Activated T-cell treated with anti-CD3 and anti-CD28 coated beads for 48 hours (primary cell): ENCODE data around the gene C6orf141.

Experiments used
- DNase-seq: peaks from one replicate; pipeline ENCODE4 v3.0.0-alpha.2; 2020; ENCODE audit warnings: low read depth

C6orf141 gene

DNA sequence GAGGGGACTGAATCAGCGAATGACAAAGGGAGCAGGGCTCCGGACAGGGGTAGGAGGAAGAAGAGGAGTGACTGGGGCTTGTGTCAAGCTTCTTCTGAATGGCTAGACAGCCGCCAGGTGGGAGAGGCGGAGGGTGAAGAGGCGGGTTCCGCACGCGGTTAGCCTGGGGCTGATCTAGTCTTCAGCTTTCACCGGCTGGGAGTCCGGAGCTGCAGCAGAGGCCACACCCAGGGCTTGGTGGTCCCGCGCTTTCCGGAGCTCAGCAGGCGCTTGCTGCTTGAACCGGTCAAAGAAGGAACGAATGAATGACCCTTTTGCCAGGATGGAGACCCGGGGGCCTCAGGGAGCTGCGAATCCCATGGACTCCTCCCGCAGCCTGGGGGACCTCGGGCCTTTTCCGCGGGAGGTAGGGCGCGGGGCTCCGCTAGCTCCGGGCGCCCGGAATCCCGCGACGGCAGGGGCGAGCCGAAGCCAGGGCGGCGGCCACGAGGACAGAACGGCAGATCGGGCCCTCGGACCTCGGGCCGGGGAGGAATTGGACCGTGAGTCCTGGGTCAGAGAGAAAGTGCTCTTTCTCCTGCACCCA lies at the start of gene C6orf141:
Gene C6orf141, plus strand, starts transcription at position 177 of the 586 bp plus-strand sequence. Its CDS starts 125 bp downstream, at position 302.
- DNase-seq: peak; percentile 21

DNA sequence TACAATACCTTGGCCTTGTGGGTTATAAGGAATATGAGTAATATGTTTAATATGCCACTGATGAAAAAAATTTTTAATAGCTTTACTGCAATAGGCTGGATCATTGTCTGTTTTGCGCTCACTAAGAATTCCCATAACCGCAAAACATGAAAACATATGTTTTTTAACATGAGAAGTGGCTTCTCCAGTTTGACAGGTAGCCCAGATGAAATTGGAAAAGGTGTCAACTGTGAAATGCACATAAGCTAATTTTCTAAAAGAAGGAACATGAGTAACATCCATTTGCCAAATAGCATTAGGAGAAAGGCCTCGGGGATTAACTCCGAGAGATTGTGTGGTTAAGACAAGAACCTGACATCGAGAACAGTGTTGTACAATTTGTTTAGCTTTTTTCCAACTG lies 45.8 kb upstream of the C6orf141 start:
- DNase-seq: no peak

DNA sequence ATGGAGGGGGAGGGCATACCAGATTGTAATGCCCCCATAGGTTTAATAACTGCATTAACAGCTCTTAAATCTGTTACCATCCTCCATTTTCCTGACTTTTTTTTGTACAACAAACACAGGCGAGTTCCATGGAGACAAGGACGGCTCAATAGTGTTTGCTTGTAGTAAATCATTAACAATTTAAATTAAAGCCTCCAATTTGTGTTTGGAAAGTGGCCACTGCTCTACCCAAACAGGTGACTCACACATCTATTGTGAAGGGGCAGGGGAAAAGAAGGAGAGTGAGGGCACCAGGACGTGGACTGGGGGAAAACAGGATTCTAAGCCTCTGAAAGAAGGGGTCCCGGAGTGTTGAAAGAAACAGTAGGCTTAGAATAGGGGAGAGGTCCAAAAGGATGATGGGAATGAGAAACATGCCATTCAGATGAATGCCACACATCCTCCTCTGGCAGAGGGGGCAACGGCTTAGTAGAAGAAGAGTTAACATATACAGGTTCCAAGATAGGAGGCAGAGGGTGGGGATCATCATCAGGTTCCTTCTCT lies 43.8 kb upstream of the C6orf141 start:
- DNase-seq: no peak

DNA sequence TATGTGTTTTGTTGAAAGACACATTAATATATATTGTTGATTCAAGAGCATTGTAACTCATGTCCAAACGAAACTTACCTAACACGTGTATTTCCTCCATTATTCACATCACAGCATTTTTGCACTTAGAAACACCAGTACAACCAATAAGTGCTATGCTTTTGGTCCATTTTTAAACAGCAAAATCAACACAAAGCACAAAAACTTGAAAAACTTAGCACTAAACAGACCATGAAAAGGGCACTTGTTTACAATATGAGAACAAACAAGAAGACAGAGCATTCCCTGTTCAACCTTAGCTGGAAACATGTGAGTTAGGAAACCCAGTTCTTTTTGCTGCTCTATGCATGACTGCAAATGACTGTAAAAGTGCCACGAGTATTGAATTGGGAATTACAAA lies 41.1 kb upstream of the C6orf141 start:
- DNase-seq: no peak

DNA sequence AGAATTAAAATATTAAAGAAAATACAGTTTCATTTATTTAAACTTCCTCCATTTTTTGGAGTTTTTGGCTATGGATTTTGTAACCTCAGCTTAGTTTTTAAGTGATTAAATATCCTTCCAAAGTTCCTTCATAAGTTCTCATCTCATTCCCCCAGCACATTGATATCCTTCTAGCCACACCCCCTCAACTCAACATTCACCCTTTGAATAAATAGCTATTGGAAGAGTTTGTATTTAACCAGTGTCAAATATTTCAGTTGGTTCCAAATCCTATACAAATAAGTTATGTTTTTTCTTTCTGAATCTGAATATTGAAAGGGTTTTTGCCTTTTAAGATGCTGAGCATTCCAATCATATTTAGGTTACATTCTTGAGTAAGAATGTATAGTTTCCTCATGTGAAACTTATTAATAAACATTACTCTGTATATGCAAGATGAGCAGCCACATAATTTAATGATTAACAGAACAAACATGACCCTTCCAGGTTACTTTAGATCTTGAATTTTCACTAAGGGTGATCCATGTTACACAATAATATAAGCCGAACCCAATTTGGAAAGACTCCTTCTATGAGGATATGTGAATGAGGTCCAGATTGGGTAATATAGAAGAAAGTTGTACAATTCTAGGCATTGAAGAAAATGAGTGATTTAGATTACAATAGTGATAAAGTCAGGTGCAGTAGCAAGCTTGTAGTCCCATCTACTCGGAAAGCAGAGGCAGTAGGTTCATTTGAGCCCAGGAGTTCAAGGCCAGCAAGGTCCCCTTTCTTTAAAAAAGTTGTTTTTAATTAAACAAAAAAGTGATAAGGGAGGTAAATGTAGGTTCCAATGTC lies 37.1 kb upstream of the C6orf141 start:
- no peak for DNase-seq

DNA sequence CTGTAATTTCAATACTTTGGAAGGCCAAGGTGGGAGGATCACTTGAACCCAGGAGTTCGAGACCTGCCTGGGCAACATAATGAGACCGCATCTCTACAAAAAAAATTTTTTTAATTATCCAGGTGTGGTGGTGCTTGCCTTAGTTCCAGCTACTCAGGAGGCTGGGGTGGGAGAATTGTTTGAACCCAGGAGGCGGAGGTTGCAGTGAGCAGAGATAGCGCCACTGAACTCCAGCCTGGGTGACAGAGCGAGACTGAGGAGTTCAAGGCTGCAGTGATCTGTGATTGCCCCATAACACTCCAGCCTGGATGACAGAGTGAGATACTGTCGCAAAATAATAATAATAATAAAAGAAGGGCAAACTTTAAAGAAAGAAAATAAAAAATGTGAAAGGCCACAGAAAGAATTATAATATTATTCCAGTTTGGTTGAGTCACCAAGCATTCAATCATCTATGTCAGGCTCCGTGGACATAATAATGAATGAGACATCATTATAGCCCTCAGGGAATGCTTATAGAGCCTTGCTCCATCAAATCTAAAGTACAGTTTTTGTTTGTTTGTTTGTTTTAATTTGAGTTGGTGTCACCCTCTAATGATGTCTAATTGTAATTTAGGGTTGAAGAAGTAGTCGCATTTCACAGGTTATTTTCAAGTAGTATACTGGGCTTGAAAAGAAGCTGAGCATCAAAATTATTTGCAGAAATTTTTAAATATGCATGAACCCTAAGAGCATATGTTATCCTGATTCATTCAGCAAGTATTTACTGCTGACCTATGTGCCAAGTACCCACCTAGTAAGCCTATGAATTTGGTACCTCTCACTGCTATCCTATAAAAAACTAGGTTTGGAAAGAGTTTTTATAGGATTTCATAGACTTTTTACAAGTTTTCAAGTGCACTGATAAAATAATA lies 35.6 kb upstream of the C6orf141 start:
- DNase-seq: no peak

DNA sequence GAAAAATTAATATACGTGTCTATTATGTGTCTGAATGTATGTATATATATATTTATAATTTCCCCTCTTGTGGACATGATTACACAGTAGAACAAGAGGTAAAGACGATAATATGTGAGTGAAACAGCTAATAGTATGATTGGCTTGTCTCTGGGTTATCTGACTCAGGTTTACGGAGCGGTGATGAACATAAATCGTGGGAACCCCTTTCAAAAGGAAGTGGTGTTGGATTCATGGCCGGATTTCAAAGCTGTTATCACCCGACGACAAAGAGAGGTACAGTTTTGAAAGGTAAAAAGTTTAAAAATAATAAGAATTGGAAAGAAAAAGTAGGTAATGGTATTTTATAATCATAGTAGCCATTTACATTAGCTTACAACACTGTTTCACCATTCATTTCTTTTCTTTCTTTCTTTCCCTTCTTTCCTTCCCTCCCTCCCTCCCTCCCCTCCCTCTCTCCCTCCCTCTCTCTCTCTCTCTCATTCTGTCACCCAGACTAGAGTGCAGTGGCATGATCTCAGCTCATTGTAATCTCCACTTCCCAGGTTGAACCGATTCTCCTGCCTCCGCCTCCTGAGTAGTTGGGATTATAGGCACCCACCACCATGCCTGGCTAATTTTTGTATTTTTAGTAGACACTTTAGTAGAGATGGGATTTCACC lies 34.9 kb upstream of the C6orf141 start:
- DNase-seq: no peak

DNA sequence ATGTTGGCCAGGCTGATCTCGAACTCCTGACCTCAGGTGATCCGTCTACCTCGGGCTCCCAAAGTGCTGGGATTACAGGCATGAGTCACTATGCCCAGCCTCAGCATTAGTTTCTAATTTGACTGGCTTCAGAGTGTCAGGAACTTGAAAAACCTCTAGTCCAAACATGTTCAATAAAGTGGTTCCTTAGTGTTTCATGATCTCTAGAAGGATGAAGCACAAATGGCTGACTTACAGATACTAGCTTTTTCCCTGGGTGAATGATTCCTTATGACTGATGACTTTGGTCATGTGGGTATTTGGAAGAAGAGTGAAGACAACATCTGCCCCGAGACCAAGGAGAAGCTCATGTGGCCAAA lies 34.3 kb upstream of the C6orf141 start:
- no peak for DNase-seq

DNA sequence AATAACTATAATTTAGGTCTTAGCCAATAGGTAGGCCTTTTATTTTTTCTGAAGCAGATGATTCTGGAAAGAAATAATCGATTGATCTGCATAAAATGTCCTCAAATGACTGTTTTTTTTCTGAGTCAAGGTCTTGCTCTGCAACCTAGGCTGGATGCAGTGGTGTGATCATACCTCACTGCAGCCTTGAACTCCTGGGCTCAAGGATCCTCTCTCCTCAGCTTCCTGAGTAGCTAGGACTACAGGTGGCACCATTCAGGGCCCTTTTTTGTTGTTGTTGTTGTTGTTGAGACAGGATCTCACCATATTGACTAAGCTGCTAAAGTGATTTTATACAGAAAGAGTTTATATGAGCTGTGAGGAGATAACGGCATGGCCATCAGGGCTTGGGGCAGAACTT lies 32.5 kb upstream of the C6orf141 start:
- DNase-seq: no peak

DNA sequence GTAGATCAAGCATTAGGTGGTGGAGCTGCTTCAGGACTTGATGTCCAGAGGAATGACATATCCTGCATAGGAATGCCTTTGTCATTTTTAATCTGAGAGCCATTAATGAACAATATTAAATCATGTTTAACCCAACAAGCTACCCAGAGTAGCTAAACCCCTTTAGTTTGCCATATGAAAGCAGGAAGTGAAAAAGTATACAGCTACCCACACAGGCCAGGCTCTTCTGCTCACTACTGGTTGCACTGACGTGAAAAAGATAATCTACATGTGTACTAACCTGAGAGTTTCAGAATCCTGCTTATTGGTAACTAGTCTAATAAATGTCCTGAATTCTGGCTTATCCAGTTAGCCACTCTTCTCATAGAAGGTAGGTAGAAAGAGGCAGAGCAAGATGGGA lies 30.8 kb upstream of the C6orf141 start:
- DNase-seq: no peak

DNA sequence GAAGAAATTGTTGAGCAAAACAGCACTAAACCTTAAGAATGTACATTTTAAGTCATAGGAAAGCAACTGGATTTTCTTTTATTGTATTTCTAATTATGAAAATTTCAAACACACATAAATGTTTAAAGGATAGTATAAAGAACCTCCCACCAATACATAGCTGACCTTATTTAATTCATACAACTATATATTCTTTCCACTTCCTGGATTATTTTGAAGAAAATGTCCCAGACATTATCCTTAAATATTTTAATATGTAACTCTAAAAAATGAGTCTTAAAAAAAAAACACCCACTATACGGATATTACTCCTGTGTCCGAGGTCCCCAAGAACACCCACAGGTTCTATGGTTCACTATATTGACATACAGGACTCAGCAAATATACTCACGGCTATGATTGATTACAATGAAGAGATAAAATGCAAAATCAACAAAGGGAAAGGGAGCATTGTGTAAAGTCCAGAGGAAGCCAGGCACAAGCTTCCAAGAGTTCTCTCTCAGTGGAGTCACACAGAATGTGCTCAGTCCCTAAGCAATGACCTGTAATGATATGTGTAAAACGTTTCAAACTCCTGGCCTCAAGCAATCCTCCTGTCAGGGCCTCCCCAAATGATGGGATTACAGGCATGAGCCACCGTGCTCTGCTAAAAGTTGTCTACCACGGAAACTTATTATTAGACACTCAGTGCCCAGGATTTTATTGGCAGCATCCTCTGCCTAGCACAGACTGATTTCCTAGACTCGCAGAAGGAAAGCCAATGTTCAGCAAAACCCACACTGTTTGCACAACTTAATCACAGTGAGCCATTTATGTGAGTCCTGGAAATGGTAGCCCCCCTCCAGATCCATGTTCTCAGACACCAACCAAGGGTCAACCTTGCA lies 27.5 kb upstream of the C6orf141 start:
- DNase-seq: no peak

DNA sequence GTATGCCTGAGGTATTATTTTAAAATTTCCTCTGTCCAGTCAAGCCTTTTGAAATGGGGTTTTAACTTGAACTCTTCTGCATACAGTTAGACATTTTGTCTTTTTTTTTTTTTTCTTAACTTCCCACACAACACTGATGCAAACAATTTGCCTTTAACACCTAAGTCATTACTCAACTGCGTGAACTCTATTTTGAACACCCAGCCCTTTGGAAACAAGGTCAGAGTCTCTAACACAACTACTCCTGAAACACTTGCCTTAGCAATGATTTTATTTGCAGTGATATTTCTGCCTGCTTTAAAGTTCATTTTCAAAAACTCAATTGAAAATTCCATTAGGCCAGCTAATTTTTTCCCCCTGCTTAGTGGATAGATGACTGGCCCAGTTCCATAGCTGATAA lies 26.6 kb upstream of the C6orf141 start:
- no peak for DNase-seq

DNA sequence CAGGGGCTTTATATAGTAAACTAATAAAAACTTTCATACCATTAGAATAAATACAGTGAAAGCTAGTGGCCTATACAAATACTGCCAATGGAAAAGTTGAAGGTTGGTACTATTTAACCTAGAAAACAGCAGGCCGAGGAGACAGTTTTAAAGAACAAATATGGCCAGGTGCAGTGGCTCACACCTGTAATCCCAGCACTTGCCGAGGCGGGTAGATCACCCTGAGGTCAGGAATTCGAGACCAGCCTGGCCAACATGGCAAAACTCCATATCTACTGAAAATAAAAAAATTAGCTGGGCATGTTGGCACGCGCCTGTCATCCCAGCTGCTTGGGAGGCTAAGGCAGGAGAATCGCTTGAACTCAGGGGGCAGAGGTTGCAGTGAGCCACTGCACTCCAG lies 25.9 kb upstream of the C6orf141 start:
- DNase-seq: no peak

DNA sequence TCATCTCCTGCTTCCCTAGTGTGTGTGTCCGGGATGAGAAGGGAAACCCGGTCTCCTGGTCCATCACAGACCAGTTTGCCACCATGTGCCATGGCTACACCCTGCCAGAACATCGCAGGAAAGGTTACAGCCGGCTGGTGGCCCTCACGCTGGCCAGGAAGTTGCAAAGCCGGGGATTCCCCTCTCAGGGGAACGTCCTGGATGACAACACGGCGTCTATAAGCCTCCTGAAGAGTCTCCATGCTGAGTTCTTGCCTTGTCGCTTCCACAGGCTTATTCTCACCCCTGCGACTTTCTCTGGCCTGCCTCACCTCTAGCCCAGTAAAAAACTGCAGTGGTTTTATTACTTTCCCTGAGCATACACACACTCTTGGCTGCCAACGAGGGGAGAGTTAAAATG lies 23.9 kb upstream of the C6orf141 start:
- DNase-seq: no peak

DNA sequence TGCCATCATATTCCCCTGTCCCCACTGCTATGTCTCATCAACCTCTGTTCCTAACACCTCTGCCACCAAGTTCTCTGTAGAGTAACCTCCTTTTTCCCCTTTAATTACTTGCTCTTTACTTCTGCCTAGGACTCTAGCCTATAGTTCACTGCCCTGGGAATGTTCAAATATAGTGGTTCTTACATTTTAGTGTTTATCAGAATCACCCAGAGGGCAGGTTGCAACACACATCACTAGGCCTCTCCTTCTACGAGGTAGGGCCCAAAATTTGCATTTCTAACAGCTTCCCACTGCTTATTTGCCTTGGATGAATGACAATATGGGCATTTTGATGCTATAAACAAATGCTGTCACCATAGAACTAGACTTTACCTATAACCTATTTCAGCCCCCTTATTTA lies 23.1 kb upstream of the C6orf141 start:
- no peak for DNase-seq

DNA sequence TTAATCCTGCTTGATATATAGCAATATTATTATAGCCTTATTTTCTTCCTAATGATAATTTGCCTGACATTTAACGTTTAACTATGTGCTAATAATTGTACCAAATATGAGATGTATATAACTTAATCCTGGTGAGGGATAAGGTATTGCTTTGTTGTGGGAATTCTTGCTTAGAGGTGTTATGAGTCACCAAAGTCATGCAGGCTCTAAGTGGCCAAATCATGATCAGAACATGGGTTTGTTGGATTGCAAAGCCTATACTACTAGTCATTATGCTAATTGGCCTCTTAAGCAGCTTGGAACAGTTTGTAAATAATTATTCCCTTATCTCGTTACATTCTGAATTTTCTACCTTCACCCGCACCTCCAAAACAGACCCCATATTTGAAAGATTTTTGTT lies 21.9 kb upstream of the C6orf141 start:
- no peak for DNase-seq

DNA sequence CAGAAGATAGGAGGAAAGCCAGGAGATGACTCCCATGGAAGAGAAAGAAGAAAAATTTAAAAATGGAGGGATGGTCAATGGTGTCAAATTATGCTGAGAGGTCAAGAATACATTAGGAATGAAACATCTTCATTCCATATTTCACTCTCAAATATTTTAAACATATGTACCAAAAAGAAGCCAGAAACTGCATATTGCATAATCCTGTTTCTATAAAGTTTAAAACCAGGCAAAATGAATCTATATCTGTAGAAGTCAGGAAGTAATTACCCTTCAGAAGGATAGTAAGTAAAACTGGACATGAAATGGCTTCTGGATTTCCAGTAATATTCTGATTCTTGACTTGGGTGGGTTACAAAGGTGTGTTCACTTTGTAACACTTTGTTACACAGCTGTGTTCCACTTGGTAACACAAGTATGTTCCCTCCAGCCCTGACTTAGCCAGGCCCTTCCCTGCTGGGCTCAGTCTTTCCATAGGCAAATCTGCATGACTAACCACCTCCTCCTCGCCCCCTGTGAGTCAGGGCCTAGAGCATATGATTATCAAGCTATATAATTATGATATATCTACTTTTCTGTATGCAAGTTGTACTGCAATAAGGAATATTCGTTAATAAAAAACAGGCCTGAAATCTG lies 20.2 kb upstream of the C6orf141 start:
- no peak for DNase-seq

DNA sequence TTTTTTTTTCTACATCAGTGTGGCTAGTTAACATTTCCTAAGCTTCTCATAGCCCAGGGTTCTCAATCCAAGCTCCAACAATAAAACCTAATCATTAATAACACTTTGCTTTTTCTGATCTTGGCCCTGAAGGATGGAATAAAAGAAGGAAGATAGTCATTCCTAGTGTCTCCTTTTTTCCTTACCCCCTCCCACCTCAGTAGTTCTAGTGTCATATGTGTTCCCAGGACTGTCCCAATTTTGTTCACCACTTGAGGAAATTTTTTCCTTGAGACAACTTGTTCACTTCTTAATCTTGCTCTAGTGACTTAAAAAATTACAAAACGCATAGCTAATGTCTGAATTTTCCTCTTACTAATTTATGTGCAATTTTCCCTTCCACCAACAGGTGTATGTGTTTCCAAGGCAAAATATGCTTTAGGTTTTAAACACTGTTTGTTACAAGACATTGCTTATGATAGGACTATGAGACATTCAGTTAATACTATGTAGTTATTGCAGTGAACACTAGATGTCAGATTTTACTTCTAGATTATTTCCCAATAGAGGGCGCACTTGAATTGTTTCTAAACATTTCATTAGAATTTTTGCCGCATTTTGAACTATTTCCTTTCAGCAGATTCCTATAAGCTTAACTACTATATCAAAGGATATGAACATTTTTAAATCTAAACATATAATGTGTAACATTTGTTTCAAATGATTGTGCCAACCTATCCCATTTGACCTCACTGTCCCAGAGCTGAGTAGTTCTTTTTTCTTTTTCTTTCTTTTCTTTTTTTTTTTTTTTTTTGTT lies 18.5 kb upstream of the C6orf141 start:
- no peak for DNase-seq

DNA sequence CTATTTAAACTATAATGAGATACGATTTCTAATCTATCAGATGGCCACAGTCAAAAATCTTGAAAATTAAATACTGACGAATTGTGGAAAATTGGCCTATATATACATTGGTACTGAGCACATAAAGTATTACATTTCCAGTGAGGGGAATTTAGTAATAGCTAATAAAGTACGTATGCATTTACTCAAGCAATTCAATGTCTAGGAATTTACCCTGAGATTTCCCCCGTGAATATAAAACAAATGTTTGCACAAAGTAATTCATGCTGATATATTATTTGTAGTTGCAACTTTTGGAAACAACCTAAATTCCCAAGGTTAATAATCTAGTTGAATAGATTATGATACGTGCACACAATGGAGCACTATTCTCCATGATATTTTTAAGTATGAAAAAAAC lies 14.7 kb upstream of the C6orf141 start:
- DNase-seq: no peak

DNA sequence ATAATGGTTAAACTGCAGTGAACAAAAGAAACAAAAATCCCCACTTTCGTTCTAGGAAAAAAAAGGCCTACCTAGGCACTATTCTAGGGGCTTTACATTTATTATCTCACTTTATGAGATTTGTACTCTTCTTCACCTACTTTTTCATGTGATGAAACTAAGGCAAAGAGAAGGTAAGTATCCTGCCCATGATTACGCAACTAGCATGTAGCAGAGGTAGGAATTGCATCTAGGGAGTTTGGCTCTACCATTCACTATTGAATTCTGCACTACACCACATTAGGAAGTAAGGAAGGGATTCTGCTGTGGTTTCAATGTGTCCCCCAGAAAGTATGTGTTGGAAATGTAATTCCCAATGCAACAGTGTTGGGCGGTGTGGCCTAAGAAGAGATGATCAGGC lies 11.4 kb upstream of the C6orf141 start:
- DNase-seq: no peak
